WTC11 (cell line): ENCODE data around the gene EYS. TPM values are rescaled to one million over a fixed set of nuclear protein-coding genes. Genes with fewer than 3 reads are reported as not detected.

Experiments
- ATAC-seq: fragments of 200-7000 bp; cut with Tn5 transposase; 2 replicates; pipeline ENCODE4 v1.10.0; 2021; ENCODE audit warnings: mild to moderate bottlenecking, moderate library complexity
- CTCF ChIA-PET: fragments of 300-600 bp; sonication (Branson Sonifier 250); formaldehyde crosslinking; loops from one replicate; lab custom pipeline; 2021; ENCODE audit warnings: antibody characterized with exemption; lab: Charles Lee
- POLR2A ChIA-PET: fragments of 350-600 bp; sonication (Branson Sonifier 250); formaldehyde crosslinking; loops from one replicate; lab custom pipeline; 2021; ENCODE audit warnings: antibody characterized with exemption; lab: Charles Lee
- DNase-seq: peaks from one replicate; pipeline ENCODE4 v3.0.0; 2021; ENCODE audit warnings: low spot score
- H3K27ac Mint-ChIP-seq: 2 replicates; pipeline ENCODE4 v1.8.0; 2021; ENCODE audit warnings: mixed read lengths
- H3K27me3 Mint-ChIP-seq: 2 replicates; pipeline ENCODE4 v1.8.0; 2021; ENCODE audit warnings: low read depth, mild to moderate bottlenecking, moderate library complexity, mixed read lengths
- H3K36me3 Mint-ChIP-seq: 2 replicates; pipeline ENCODE4 v1.8.0; 2021; ENCODE audit warnings: mixed read lengths
- H3K4me1 Mint-ChIP-seq: 2 replicates; pipeline ENCODE4 v1.8.0; 2022; ENCODE audit warnings: mixed read lengths
- H3K4me3 Mint-ChIP-seq: 2 replicates; pipeline ENCODE4 v1.8.0; 2021; ENCODE audit warnings: mild to moderate bottlenecking, moderate library complexity, mixed read lengths
- H3K9me3 Mint-ChIP-seq: 2 replicates; pipeline ENCODE4 v1.8.0; 2021; ENCODE audit warnings: mixed read lengths
- CREM ChIP-seq: sonication (generic); formaldehyde crosslinking; IDR thresholded peaks from 2 replicates; pipeline ENCODE4 v1.8.1; 2022; ENCODE audit warnings: mild to moderate bottlenecking, missing genetic modification reagents, moderate library complexity
- E2F1 ChIP-seq: sonication (generic); formaldehyde crosslinking; IDR thresholded peaks from 2 replicates; pipeline ENCODE4 v1.8.0; 2022; ENCODE audit warnings: mild to moderate bottlenecking, missing genetic modification reagents
- ELF4 ChIP-seq: sonication (generic); formaldehyde crosslinking; IDR thresholded peaks from 2 replicates; pipeline ENCODE4 v1.8.1; 2022; ENCODE audit warnings: low read depth, mild to moderate bottlenecking, moderate library complexity, missing genetic modification reagents
- EMX1 ChIP-seq: fragments of 250-450 bp; sonication (Bioruptor Pico); IDR thresholded peaks from 2 replicates; pipeline ENCODE4 v1.8.0; 2021; ENCODE audit warnings: mild to moderate bottlenecking
- FOXK1 ChIP-seq: sonication (generic); formaldehyde crosslinking; IDR thresholded peaks from 2 replicates; pipeline ENCODE4 v1.8.0; 2022; ENCODE audit warnings: mild to moderate bottlenecking, moderate library complexity, missing genetic modification reagents
- FOXP1 ChIP-seq: sonication (generic); formaldehyde crosslinking; IDR thresholded peaks from 2 replicates; pipeline ENCODE4 v1.8.0; 2022; ENCODE audit warnings: missing genetic modification reagents, mild to moderate bottlenecking, moderate library complexity, borderline replicate concordance
- GTF2I ChIP-seq: fragments of 250-450 bp; sonication (Bioruptor Pico); conservative IDR thresholded peaks from 2 replicates; pipeline ENCODE4 v1.4.0; 2021; ENCODE audit warnings: mild to moderate bottlenecking
- MYBL2 ChIP-seq: sonication (generic); formaldehyde crosslinking; IDR thresholded peaks from 2 replicates; pipeline ENCODE4 v1.8.1; 2023; ENCODE audit warnings: mild to moderate bottlenecking, moderate library complexity, missing genetic modification reagents
- NFE2L1 ChIP-seq: sonication (generic); formaldehyde crosslinking; IDR thresholded peaks from 2 replicates; pipeline ENCODE4 v1.8.1; 2023; ENCODE audit warnings: missing genetic modification reagents
- NR2C2 ChIP-seq: sonication (generic); formaldehyde crosslinking; IDR thresholded peaks from 2 replicates; pipeline ENCODE4 v1.8.0; 2022; ENCODE audit warnings: mild to moderate bottlenecking, missing genetic modification reagents
- OVOL2 ChIP-seq: fragments of 250-450 bp; sonication (Bioruptor Pico); IDR thresholded peaks from 2 replicates; pipeline ENCODE4 v1.9.0; 2021; ENCODE audit warnings: mild to moderate bottlenecking, borderline replicate concordance
- PRDM15 ChIP-seq: sonication (generic); formaldehyde crosslinking; IDR thresholded peaks from 2 replicates; pipeline ENCODE4 v1.8.0; 2022; ENCODE audit warnings: missing genetic modification reagents
- ZBTB43 ChIP-seq: sonication (generic); formaldehyde crosslinking; IDR thresholded peaks from 2 replicates; pipeline ENCODE4 v1.8.1; 2023; ENCODE audit warnings: mild to moderate bottlenecking, missing genetic modification reagents
- ZNF232 ChIP-seq: sonication (generic); formaldehyde crosslinking; IDR thresholded peaks from 2 replicates; pipeline ENCODE4 v1.8.0; 2022; ENCODE audit warnings: mild to moderate bottlenecking, missing genetic modification reagents
- ZNF281 ChIP-seq: sonication (generic); formaldehyde crosslinking; IDR thresholded peaks from 2 replicates; pipeline ENCODE4 v1.8.0; 2023; ENCODE audit warnings: mild to moderate bottlenecking, missing genetic modification reagents
- ZNF416 ChIP-seq: fragments of 250-450 bp; sonication (Bioruptor Pico); IDR thresholded peaks from 2 replicates; pipeline ENCODE4 v1.9.0; 2021; ENCODE audit warnings: mild to moderate bottlenecking, inconsistent platforms
- total RNA-seq: library from RNA; stranded (reverse); gene quantifications from 3 replicates; pipeline ENCODE4 v1.2.3, GENCODE V29; 2021

Gene EYS
- total RNA-seq, 1 experiment from 2014 or later = not detected

- TF ChIP-seq PRDM15 = no peak
- TF ChIP-seq ZNF416 = no peak
- no peak for TF ChIP-seq ZBTB43 (CRISPR knock-in tag)
- no peak for TF ChIP-seq GTF2I
- TF ChIP-seq OVOL2 (CRISPR knock-in tag) = no peak
Observed at GRCh38 chr6:64050590-64050989, 1656.4 kb downstream of the EYS start (continued).

- POLR2A ChIA-PET = no interaction called here
- peaks cover 23% of the 10 kb centered on the region for H3K9me3 Mint-ChIP-seq
- DNase-seq (no peak), ATAC-seq (no peak)
- no peak overlapping the region for H3K4me3 Mint-ChIP-seq
- H3K36me3 Mint-ChIP-seq = peaks cover 12% of the 10 kb centered on the region; the same call in 1 of the 2 replicates
- no peaks in the 10 kb centered on the region for H3K27me3 Mint-ChIP-seq
- TF ChIP-seq E2F1 (no peak), NFE2L1 (CRISPR knock-in tag) (no peak), CREM (no peak), ZNF281 (CRISPR knock-in tag) (no peak), MYBL2 (CRISPR knock-in tag) (no peak)
- H3K27ac Mint-ChIP-seq = no peak overlapping the region
- no peaks in the 10 kb centered on the region for H3K4me1 Mint-ChIP-seq
- CTCF ChIA-PET = interaction anchor here (0.5 kb wide), 1 partner anchor 12 kb away, joined by 3 read pairs; no protein-coding TSS in a partner anchor
Observed at GRCh38 chr6:64049736-64050135, 1657.3 kb downstream of the EYS start.

GRCh38 chr6:64046746-64047208 is 1660.2 kb downstream of the EYS start:
- CTCF ChIA-PET = no interaction called here
- no peaks in the 10 kb centered on the region for H3K27me3 Mint-ChIP-seq
- H3K4me3 Mint-ChIP-seq = no peak overlapping the region
- TF ChIP-seq ELF4 (CRISPR knock-in tag) = no peak
- TF ChIP-seq ZNF232 (CRISPR knock-in tag) = no peak
- TF ChIP-seq FOXP1 = no peak
- POLR2A ChIA-PET = no interaction called here
- H3K4me1 Mint-ChIP-seq = no peaks in the 10 kb centered on the region
- no peak for DNase-seq
- no peak overlapping the region for H3K27ac Mint-ChIP-seq
- peaks cover 38% of the 10 kb centered on the region for H3K9me3 Mint-ChIP-seq
- peaks cover 15% of the 10 kb centered on the region; the same call in 1 of the 2 replicates for H3K36me3 Mint-ChIP-seq
- no peak for ATAC-seq

GRCh38 chr6:64041373-64041772 is 1665.7 kb downstream of the EYS start:
- CTCF ChIA-PET = no interaction called here
- TF ChIP-seq EMX1 (CRISPR knock-in tag) (no peak), FOXK1 (CRISPR knock-in tag) (no peak), NR2C2 (CRISPR knock-in tag) (no peak)
- TF ChIP-seq, all 79 proteins: peak for 0
- Mint-ChIP-seq H3K27me3 (no peaks in the 10 kb centered on the region), H3K27ac (no peak overlapping the region), H3K36me3 (peaks cover 6% of the 10 kb centered on the region; the same call in 1 of the 2 replicates), H3K9me3 (peaks cover 30% of the 10 kb centered on the region), H3K4me1 (no peaks in the 10 kb centered on the region), H3K4me3 (no peak overlapping the region)
- no peak for DNase-seq
- POLR2A ChIA-PET = no interaction called here
- no peak for ATAC-seq
